HL-60/S4 treated with retinoic acid at 250 ng/mL for 4 days and 3 days (cell line): Measurements from ENCODE around the gene SNX17.
"Not testable (repeated sequence)": the region's sequence is repeated elsewhere in the genome, so short reads cannot be mapped to it uniquely, and the experiment has no call there.

Experiments used
- in situ Hi-C: fragments of 300-500 bp; cut with MboI; formaldehyde crosslinking; loops from 2 replicates; pipeline ENCODE4 v1.7.0; 2022; ENCODE audit warnings: low sequenced_read_pairs

Gene SNX17

GRCh38 chr2:27390822-27391679, 20.6 kb downstream of the SNX17 start:
- in situ Hi-C loops, result no loop called here

GRCh38 chr2:27393225-27393624, 22.8 kb downstream of the SNX17 start:
- in situ Hi-C loops, result no loop called here

GRCh38 chr2:27398962-27399361, 28.5 kb downstream of the SNX17 start:
- in situ Hi-C loops, result no loop called here

- in situ Hi-C loops, result no loop called here
Observed at GRCh38 chr2:27400348-27401135, 30.1 kb downstream of the SNX17 start.

- in situ Hi-C loops, result no loop called here
Observed at GRCh38 chr2:27407798-27408491, 37.5 kb downstream of the SNX17 start.

- in situ Hi-C loops, result no loop called here
Observed at GRCh38 chr2:27408601-27409320, 38.3 kb downstream of the SNX17 start.

- in situ Hi-C loops, result no loop called here
Observed at GRCh38 chr2:27409321-27410073, 39.1 kb downstream of the SNX17 start, which contains the start of gene PPM1G. TSS of gene PPM1G (minus strand) at chr2:27409591. CDS start at chr2:27409422, 169 bp downstream.

- in situ Hi-C loops, result no loop called here
Observed at GRCh38 chr2:27412419-27413152, 42.2 kb downstream of the SNX17 start.

GRCh38 chr2:27416151-27416550, 45.7 kb downstream of the SNX17 start:
- in situ Hi-C loops, result no loop called here

GRCh38 chr2:27420996-27421395, 50.6 kb downstream of the SNX17 start:
- in situ Hi-C loops, result no loop called here

- in situ Hi-C loops, result no loop called here
Observed at GRCh38 chr2:27421660-27422250, 51.3 kb downstream of the SNX17 start.

- in situ Hi-C loops, result no loop called here
Observed at GRCh38 chr2:27422958-27423357, 52.5 kb downstream of the SNX17 start.

- in situ Hi-C loops, result not testable (repeated sequence)
Observed at GRCh38 chr2:27425039-27425438, 54.6 kb downstream of the SNX17 start.
